HG02798 (cell line): Measurements from ENCODE around the gene NUP54.

Experiments
- ATAC-seq: cut with Tn5 transposase; IDR thresholded peaks from one replicate; pipeline ENCODE4 v1.9.1; 2021; ENCODE audit warnings: mild to moderate bottlenecking; ENCODE audit not compliant: unreplicated experiment, poor library complexity

NUP54 gene

DNA sequence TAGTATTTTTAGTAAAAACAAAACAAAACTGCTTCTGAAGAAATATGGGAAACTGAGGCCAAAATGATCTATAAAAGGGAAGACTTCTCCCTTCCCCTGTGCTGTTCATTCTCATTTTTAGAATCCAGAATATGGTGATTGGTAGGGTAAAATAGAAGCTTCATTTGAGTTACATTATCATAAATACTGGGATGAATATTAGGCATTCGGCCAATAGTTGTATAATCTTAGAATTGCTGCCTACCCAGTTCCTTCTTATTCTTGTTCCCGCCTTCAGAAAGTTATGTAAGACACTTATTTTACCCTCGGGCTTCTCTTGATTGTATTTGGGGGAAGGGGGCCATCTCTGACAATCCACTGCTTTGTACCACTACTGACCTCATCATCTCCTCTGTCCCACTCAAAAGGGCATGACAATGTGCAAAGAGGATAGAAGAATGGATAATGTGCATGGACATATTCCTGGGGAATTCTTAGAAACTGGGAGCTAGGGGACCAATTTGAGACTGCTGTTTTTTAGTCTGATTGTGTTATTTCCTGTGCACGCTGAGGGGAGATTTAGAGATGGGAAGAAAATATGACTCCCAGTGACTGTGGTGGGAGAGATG lies 73.1 kb downstream of the NUP54 start:
- no peak for ATAC-seq

DNA sequence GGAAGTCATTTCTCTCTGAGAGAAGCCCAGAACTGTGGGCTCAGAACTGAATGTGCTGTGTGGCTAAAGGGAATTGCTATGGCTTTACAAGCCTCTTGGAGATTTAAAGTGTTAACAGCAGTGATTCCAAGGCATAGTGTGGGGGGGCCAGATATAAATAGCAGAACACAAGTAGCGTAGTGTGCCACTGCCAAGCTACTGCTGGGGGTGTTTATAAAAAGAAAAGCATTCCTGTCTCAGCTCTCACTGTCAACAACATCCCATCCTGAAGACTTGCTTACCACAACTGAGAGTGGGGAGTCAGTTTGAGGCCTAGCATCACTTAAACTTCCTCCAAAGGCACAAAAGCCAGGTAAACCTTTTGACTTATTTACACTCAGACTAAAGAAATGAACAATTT lies 73.7 kb downstream of the NUP54 start, which contains the start of gene ART3:
Gene ART3, plus strand, starts transcription at position 242 of the 400 bp plus-strand sequence. CDS start 1,181 bp downstream, outside the sequence.
- ATAC-seq, result no peak

DNA sequence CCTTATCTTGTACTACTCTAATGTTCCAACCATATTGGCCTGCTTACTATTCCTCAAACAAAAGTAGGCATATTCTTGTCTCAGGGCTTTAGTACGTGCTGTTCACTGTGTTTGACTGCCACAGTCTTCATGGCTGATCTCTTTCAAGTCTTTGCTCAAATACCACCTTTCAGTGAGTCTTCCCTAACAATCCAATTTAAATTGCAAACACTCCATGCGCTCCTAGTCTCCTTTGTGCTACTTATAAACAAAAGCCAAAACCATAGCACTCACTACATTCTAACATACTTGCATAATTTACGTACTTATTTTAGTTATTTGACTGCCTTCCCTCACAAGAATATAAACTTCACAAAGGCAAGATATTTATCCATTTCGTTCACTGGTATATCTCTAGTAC lies 75.4 kb downstream of the NUP54 start:
- ATAC-seq, result no peak

DNA sequence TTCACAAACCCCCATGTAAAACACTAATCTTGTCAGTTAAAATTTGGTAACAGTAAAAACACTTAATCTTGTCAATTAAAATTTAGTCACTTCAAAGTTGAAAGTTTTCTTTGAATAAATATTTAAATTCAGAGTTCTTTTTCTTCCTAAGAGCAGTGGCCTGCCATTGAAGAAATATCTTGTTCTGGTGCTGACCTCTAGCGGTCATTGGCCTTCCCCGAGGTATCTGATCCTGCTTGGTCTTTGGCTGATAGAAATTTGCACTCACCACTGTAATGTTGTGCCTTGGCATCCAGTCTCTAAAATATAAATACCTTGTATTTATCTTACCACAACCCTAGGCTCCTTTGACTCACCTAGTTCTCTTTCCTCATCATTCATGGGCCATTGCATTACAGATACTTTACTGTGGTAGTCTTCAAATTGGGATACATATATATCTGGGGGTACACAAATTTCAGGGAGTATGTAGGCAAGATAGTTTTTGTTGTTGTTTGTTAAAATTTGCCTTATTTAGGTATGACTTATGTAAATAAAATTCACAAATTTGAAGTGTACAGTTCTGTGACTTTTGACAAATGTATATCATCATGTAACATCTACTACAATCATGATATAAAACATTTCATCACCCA lies 80.4 kb downstream of the NUP54 start:
- ATAC-seq, result peak; percentile 80

DNA sequence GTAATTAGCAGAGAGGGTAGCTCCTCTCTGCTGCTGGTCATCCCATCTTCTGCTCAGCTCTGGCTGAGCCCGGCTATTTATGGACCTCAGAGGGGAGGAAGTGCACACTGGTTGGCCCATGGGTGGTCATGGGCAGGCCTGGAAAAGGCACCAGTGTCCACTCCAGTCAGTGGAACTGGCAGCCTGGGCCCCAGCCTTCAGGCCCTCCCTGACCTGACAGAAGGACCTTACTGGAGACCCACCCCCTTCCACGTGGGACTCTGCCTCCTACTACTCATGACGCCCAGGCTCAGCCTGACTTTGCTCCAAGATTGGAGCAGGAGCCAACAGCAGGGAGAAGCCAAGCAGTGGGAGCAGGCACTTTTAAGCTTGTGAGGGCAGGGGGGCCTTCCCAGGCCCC lies 81.7 kb downstream of the NUP54 start:
- no peak for ATAC-seq
